K562 (cell line): ENCODE results near the gene EFNA1. TPM values are rescaled to one million over a fixed set of nuclear protein-coding genes. Genes with fewer than 3 reads are reported as not detected.

Source experiments
- C11orf30 ChIP-seq: fragments of 450-650 bp; IDR thresholded peaks from 2 replicates; pipeline ENCODE4 v1.6.1; 2016; ENCODE audit warnings: low read depth, mild to moderate bottlenecking
- GATAD2B ChIP-seq: fragments of 450-650 bp; IDR thresholded peaks from 2 replicates; pipeline ENCODE4 v1.6.1; 2017; ENCODE audit warnings: mild to moderate bottlenecking, borderline replicate concordance
- LARP7 ChIP-seq: fragments of 450-650 bp; IDR thresholded peaks from 2 replicates; pipeline ENCODE4 v1.6.1; 2016
- MGA ChIP-seq: fragments of 450-650 bp; IDR thresholded peaks from 2 replicates; pipeline ENCODE4 v1.6.1; 2016; ENCODE audit warnings: mild to moderate bottlenecking, moderate library complexity
- PCBP1 ChIP-seq: fragments of 200-400 bp; formaldehyde crosslinking; IDR thresholded peaks from 2 replicates; pipeline ENCODE4 v1.6.1; 2018; ENCODE audit warnings: mild to moderate bottlenecking, low read depth, low read length; ENCODE audit not compliant: poor library complexity, severe bottlenecking
- PTRF ChIP-seq: fragments of 450-650 bp; IDR thresholded peaks from 2 replicates; pipeline ENCODE4 v1.6.1; 2016; ENCODE audit warnings: mild to moderate bottlenecking, missing genetic modification characterization, missing compliant biosample characterization
- TFAM ChIP-seq: fragments of 250-450 bp; sonication (Bioruptor Pico); conservative IDR thresholded peaks from 2 replicates; pipeline ENCODE4 v1.5.0; 2021; ENCODE audit warnings: mild to moderate bottlenecking, moderate library complexity
- TRIM25 ChIP-seq: fragments of 450-650 bp; IDR thresholded peaks from 2 replicates; pipeline ENCODE4 v1.7.0; 2016; ENCODE audit warnings: borderline replicate concordance
- ZFP1 ChIP-seq: fragments of 450-650 bp; formaldehyde crosslinking; IDR thresholded peaks from 2 replicates; pipeline ENCODE4 v1.4.0; 2020; ENCODE audit warnings: mild to moderate bottlenecking, mixed read lengths
- ZNF140 ChIP-seq: fragments of 250-450 bp; sonication (Bioruptor Pico); IDR thresholded peaks from 2 replicates; pipeline ENCODE4 v1.8.0; 2021; ENCODE audit warnings: moderate library complexity, mild to moderate bottlenecking, inconsistent platforms
- ZNF197 ChIP-seq: fragments of 200-800 bp; sonication (Bioruptor generic); IDR thresholded peaks from 2 replicates; pipeline ENCODE4 v1.6.1; 2016; ENCODE audit warnings: low read depth, missing genetic modification characterization, missing compliant biosample characterization
- ZNF316 ChIP-seq: fragments of 450-650 bp; IDR thresholded peaks from 2 replicates; pipeline ENCODE4 v1.6.1; 2016
- polyA plus RNA-seq, 8 experiments: library from polyadenylated mRNA; depleted of rRNA in 4 of 8; stranded (reverse) in 5 of 8; unstranded in 3 of 8; fragments of >200 nt; fragmentation: Nextera tagmentation in 2 of 8; fragmentation: Illumina TruSeq in 1 of 8; extraction: Ambion mirVana in 2 of 8; extraction: Trizol in 1 of 8; gene quantifications; 2 replicates each; pipeline versions ENCODE4 v1.2.1 to v1.2.3, GENCODE V29; 2011 to 2014; ENCODE audit warnings: inconsistent platforms in 1 of 8, missing spikeins in 1 of 8
- total RNA-seq, 7 experiments: library from RNA; depleted of rRNA in 6 of 7; stranded (reverse); fragments of >200 nt in 6 of 7; fragmentation: Illumina TruSeq in 2 of 7; extraction: Trizol in 2 of 7; gene quantifications; 2 replicates each; pipeline versions ENCODE4 v1.2.1 to v1.2.3, GENCODE V29; 2011 to 2021; ENCODE audit warnings: low replicate concordance in 1 of 7

The EFNA1 gene
- total and polyA plus RNA-seq, 9 of the 15 experiments (the other 6 are each of a cell fraction or from before 2014, with no cell fraction given), result 2.1 to 9.3 (median 3.0) TPM

- TF ChIP-seq TRIM25 (no peak), MGA (no peak), ZNF197 (CRISPR knock-in tag) (no peak), ZNF316 (peak; percentile 39; the same call in 1 of the 2 replicates), GATAD2B (no peak), ZNF140 (no peak), TFAM (CRISPR knock-in tag) (no peak), PTRF (tag) (no peak), PCBP1 (no peak), LARP7 (no peak), C11orf30 (peak; percentile 19; the same call in 1 of the 2 replicates), ZFP1 (CRISPR knock-in tag) (no peak)
These were observed 31.3 kb downstream of the EFNA1 start (continued) for GRCh38 chr1:155158991-155159390.
